GM06990 (cell line): ENCODE results near the gene CNOT2.

Experiments
- DNase-seq: peaks from one replicate; pipeline ENCODE4 v3.0.0-alpha.2; 2011; ENCODE audit not compliant: insufficient read length; ENCODE audit errors: extremely low read depth
- H3K27me3 ChIP-seq: replicated peaks from 2 replicates; pipeline ENCODE4 v1.6.0; 2011; ENCODE audit warnings: low read length; ENCODE audit not compliant: control insufficient read depth, insufficient read depth
- H3K36me3 ChIP-seq: 2 replicates; pipeline ENCODE4 v1.5.1; 2011; ENCODE audit warnings: low read length; ENCODE audit not compliant: control insufficient read depth, insufficient read depth
- H3K4me3 ChIP-seq: replicated peaks from 2 replicates; pipeline ENCODE4 v1.5.1; 2011; ENCODE audit warnings: low read depth, mild to moderate bottlenecking, control low read depth, low read length
- TF ChIP-seq, protein P1 (sequence below): IDR thresholded peaks from 2 replicates; pipeline ENCODE4 v1.5.1; 2011; ENCODE audit warnings: low read length, control low read depth, mild to moderate bottlenecking, inconsistent platforms; ENCODE audit not compliant: insufficient read depth, poor library complexity, severe bottlenecking

CNOT2 gene

DNA sequence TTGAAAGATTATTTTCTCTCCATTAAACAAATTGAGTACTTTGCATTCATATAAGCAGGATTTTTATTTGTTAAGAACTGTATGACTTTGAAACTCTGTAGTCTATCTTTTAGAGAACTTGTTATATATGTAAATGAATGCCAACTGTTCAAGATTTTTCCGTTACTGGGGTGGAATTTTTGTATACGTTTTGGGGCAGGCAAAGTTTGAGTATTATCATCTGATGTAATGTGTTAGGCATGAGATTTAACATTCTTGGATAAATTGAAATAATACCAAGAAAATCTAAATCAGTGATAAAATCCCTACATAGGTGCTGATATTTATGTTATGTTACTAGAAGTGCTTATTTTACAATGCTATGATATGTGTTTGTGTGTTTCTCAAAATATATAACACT is 8.4 kb downstream of the CNOT2 start:
- no peak for DNase-seq
- Histone ChIP-seq H3K4me3 (no peak overlapping the region), H3K36me3 (no peaks in the 10 kb centered on the region; the same call in 1 of the 2 replicates), H3K27me3 (no peaks in the 10 kb centered on the region)
- TF ChIP-seq, protein P1, sequence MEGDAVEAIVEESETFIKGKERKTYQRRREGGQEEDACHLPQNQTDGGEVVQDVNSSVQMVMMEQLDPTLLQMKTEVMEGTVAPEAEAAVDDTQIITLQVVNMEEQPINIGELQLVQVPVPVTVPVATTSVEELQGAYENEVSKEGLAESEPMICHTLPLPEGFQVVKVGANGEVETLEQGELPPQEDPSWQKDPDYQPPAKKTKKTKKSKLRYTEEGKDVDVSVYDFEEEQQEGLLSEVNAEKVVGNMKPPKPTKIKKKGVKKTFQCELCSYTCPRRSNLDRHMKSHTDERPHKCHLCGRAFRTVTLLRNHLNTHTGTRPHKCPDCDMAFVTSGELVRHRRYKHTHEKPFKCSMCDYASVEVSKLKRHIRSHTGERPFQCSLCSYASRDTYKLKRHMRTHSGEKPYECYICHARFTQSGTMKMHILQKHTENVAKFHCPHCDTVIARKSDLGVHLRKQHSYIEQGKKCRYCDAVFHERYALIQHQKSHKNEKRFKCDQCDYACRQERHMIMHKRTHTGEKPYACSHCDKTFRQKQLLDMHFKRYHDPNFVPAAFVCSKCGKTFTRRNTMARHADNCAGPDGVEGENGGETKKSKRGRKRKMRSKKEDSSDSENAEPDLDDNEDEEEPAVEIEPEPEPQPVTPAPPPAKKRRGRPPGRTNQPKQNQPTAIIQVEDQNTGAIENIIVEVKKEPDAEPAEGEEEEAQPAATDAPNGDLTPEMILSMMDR = no peak

DNA sequence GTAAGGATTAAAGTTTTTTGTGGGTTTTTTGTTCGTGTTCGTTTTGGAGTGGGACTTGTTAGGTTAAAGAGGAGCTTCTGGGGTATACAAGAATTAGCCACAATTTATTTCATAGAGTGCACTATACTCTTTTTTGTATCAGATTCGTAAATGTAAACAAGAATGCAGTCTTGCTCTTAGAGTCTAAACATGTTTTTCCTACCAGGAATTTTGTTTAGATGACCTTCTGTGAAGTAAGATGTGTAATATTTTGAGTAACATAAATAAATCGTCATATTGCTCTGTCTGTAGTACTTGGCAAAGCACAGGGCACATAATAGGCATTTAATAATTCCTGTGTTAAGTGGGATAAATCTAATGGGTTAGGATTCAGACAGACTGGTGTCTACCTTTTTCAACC is 9.6 kb downstream of the CNOT2 start:
- H3K27me3 ChIP-seq = no peaks in the 10 kb centered on the region
- TF ChIP-seq, protein P1 = no peak
- no peak overlapping the region for H3K4me3 ChIP-seq
- DNase-seq = no peak
- H3K36me3 ChIP-seq = no peaks in the 10 kb centered on the region; the same call in 1 of the 2 replicates

DNA sequence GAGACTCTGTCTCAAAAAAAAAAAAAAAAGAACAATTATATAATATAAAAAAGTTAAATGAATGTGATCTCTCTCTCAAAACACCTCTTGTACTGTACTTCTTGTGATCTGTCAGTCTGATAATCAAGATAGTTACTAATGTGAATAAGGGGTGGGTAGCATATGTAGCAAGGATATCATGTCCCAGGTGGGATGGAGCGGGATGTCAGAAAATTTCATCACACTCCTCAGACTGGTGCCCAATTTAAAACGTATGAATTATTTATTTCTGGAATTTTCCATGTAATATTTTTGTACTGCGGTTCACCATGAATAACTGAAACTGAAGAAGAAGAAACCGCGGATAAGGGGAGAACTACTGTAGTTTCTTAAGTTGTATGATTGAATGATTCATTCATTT is 11.0 kb downstream of the CNOT2 start:
- TF ChIP-seq, protein P1 = no peak
- DNase-seq = no peak
- no peaks in the 10 kb centered on the region for H3K27me3 ChIP-seq

DNA sequence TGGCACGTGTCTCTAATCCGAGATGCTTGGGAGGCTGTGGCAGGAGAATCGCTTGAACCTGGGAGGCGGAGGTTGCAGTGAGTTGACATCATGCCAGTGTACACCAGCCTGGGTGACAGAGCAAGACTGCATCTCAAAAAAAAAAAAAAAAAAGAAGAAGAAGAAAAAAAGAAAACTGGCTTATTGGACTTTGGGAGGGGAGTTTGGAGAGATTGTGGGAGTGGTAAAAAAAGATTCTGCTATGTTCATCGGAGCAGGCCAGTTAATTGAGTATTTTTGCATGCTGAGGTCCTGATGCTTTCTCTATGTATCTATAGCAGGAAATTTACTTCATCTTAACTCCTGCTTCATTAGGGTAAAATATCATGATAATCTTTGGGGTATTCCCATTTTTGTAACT is 11.6 kb downstream of the CNOT2 start:
- no peak overlapping the region for H3K4me3 ChIP-seq
- no peak for DNase-seq
- H3K36me3 ChIP-seq = no peaks in the 10 kb centered on the region; the same call in 1 of the 2 replicates
- TF ChIP-seq, protein P1 = no peak
- no peaks in the 10 kb centered on the region for H3K27me3 ChIP-seq

More for the DNA sequence above, 11.0 kb downstream of the CNOT2 start:
- H3K4me3 ChIP-seq = no peak overlapping the region
- H3K36me3 ChIP-seq = no peaks in the 10 kb centered on the region; the same call in 1 of the 2 replicates

DNA sequence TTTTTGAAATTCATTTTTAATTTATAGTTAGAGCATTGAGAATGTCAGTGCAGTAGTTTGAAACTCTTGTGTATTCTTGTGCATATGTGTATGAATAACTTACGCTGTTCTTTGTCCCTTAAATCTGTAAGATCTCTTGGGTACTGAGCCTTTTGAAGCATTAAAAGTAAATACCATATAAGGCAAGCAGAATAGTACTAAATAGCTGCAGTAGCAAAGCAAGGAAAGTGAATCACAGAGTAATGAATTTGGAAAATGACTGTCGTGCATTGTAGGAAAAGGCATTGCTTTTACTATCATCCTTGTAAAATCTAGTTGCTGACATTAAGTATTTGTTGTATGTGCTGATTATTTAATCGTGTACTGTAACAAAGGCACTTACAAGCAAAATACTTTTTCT is 12.1 kb downstream of the CNOT2 start:
- Histone ChIP-seq H3K36me3 (no peaks in the 10 kb centered on the region; the same call in 1 of the 2 replicates), H3K27me3 (no peaks in the 10 kb centered on the region), H3K4me3 (no peak overlapping the region)
- TF ChIP-seq, protein P1 = no peak
- DNase-seq = no peak
